SK-N-SH (cell line): ENCODE data around the gene TSSK3. TPM values are rescaled to one million over a fixed set of nuclear protein-coding genes. Genes with fewer than 3 reads are reported as not detected.

Experiments
- CTCF ChIA-PET: fragments of 300-600, 350-600 bp; formaldehyde crosslinking; extraction: SDS; loops from one replicate; lab custom pipeline; 2021; lab: Yijun Ruan, JAX
- POLR2A ChIA-PET: fragments of 350-600 bp; sonication (Branson Sonifier 250); formaldehyde crosslinking; extraction: SDS; loops from one replicate; lab custom pipeline; 2020; ENCODE audit warnings: antibody characterized with exemption, inconsistent platforms; lab: Yijun Ruan, JAX
- DNase-seq: peaks from one replicate; pipeline ENCODE4 v3.0.0; 2012
- H2AFZ ChIP-seq: fragments of 200-600 bp; sonication (generic); 2 replicates; pipeline ENCODE4 v1.8.1; 2016; ENCODE audit warnings: antibody characterized with exemption, mild to moderate bottlenecking, low read depth
- H3F3A ChIP-seq: fragments of 200-600 bp; sonication (generic); replicated peaks from 2 replicates; pipeline ENCODE3; 2016; ENCODE audit warnings: antibody characterized with exemption, mild to moderate bottlenecking; ENCODE audit not compliant: insufficient read depth
- H3K27ac ChIP-seq, 2 experiments: fragments of 200-500 bp in 1 of 2; fragments of 200-600 bp in 1 of 2; sonication (Bioruptor generic) in 1 of 2; sonication (generic), shearing (Covaris generic) in 1 of 2; 2 replicates each; pipeline versions ENCODE4 v1.5.1 to v1.6.1; 2014 to 2016; ENCODE audit warnings: low read depth in 2 of 2, inconsistent platforms in 1 of 2, low read length in 1 of 2, mild to moderate bottlenecking in 1 of 2, mixed read lengths in 1 of 2
- H3K27me3 ChIP-seq: fragments of 200-600 bp; sonication (generic), shearing (Covaris generic); 2 replicates; pipeline ENCODE4 v1.6.1; 2016; ENCODE audit warnings: mixed run types; ENCODE audit not compliant: insufficient read depth
- H3K36me3 ChIP-seq, 2 experiments: fragments of 200-500 bp in 1 of 2; fragments of 200-600 bp in 1 of 2; sonication (Bioruptor generic) in 1 of 2; sonication (generic) in 1 of 2; replicated peaks in 1 of 2; 2 replicates each; pipeline versions ENCODE3 to v1.5.1; 2014 to 2016; ENCODE audit warnings: low read length in 1 of 2, mild to moderate bottlenecking in 1 of 2; ENCODE audit not compliant: insufficient read depth in 2 of 2, control insufficient read depth in 1 of 2
- H3K4me1 ChIP-seq, 2 experiments: fragments of 200-500 bp in 1 of 2; fragments of 200-600 bp in 1 of 2; sonication (Bioruptor generic) in 1 of 2; sonication (generic), shearing (Covaris generic) in 1 of 2; 2 replicates each; pipeline versions ENCODE4 v1.5.1 to v1.6.1; 2014 to 2016; ENCODE audit warnings: low read depth in 1 of 2, low read length in 1 of 2, mixed run types in 1 of 2; ENCODE audit not compliant: insufficient read depth in 2 of 2, control insufficient read depth in 1 of 2
- H3K4me2 ChIP-seq: fragments of 200-600 bp; sonication (generic), shearing (Covaris generic); 2 replicates; pipeline ENCODE4 v1.6.1; 2017; ENCODE audit warnings: mixed run types
- H3K4me3 ChIP-seq, 2 experiments: fragments of 200-500 bp in 1 of 2; fragments of 200-600 bp in 1 of 2; sonication (Bioruptor generic) in 1 of 2; sonication (generic), shearing (Covaris generic) in 1 of 2; 2 replicates each; pipeline versions ENCODE4 v1.5.1 to v1.8.1; 2014 to 2016; ENCODE audit warnings: low read depth in 2 of 2, inconsistent platforms in 1 of 2, low read length in 1 of 2, mild to moderate bottlenecking in 1 of 2, mixed read lengths in 1 of 2, moderate library complexity in 1 of 2
- H3K79me2 ChIP-seq: fragments of 200-600 bp; sonication (generic); 2 replicates; pipeline ENCODE4 v1.8.1; 2017; ENCODE audit warnings: mild to moderate bottlenecking; ENCODE audit not compliant: insufficient read depth
- H3K9ac ChIP-seq: fragments of 200-600 bp; sonication (generic); 2 replicates; pipeline ENCODE4 v1.6.1; 2017; ENCODE audit warnings: mixed run types
- H3K9me2 ChIP-seq: fragments of 200-600 bp; sonication (generic); 2 replicates; pipeline ENCODE4 v1.6.1; 2017; ENCODE audit warnings: mixed run types
- H3K9me3 ChIP-seq: fragments of 200-600 bp; sonication (generic); 2 replicates; pipeline ENCODE4 v1.6.1; 2017; ENCODE audit warnings: mixed run types, mild to moderate bottlenecking, moderate library complexity
- H4K20me1 ChIP-seq: fragments of 200-600 bp; sonication (generic); 2 replicates; pipeline ENCODE4 v1.6.1; 2017; ENCODE audit warnings: mild to moderate bottlenecking, mixed run types; ENCODE audit not compliant: insufficient read depth
- CTCF ChIP-seq: fragments of 200-600 bp; sonication (generic); IDR thresholded peaks from 2 replicates; pipeline ENCODE4 v1.6.1; 2017; ENCODE audit warnings: antibody characterized with exemption, mild to moderate bottlenecking, moderate library complexity
- FOSL2 ChIP-seq: IDR thresholded peaks from 2 replicates; pipeline ENCODE4 v1.4.0; 2012; ENCODE audit warnings: low read depth, mild to moderate bottlenecking, moderate library complexity, borderline replicate concordance
- FOXJ3 ChIP-seq: sonication (generic); formaldehyde crosslinking; IDR thresholded peaks from 2 replicates; pipeline ENCODE4 v1.5.1; 2020; ENCODE audit warnings: mild to moderate bottlenecking, missing genetic modification reagents
- IRF3 ChIP-seq: fragments of 150-350 bp; IDR thresholded peaks from 2 replicates; pipeline ENCODE4 v1.6.1; 2016; ENCODE audit warnings: mild to moderate bottlenecking, low read depth, low read length
- MEF2A ChIP-seq: IDR thresholded peaks from 2 replicates; pipeline ENCODE4 v1.4.0; 2012; ENCODE audit warnings: low read depth, borderline replicate concordance
- MXI1 ChIP-seq: IDR thresholded peaks from 2 replicates; pipeline ENCODE4 v1.6.1; 2012; ENCODE audit warnings: mild to moderate bottlenecking, low read depth, low read length, improper control_type of control experiment
- NFIC ChIP-seq: IDR thresholded peaks from 2 replicates; pipeline ENCODE4 v1.4.0; 2012; ENCODE audit warnings: borderline replicate concordance
- PBX3 ChIP-seq: IDR thresholded peaks from 2 replicates; pipeline ENCODE4; 2012
- RAD21 ChIP-seq: IDR thresholded peaks from 2 replicates; pipeline ENCODE4 v1.6.1; 2012; ENCODE audit warnings: mild to moderate bottlenecking, low read length
- SIN3A ChIP-seq: IDR thresholded peaks from 2 replicates; pipeline ENCODE4 v1.6.1; 2012; ENCODE audit warnings: low read depth, mild to moderate bottlenecking, low read length, moderate library complexity, borderline replicate concordance
- SMC3 ChIP-seq: IDR thresholded peaks from 2 replicates; pipeline ENCODE4 v1.6.1; 2012; ENCODE audit warnings: low read depth, low read length, improper control_type of control experiment
- TAF1 ChIP-seq: IDR thresholded peaks from 2 replicates; pipeline ENCODE4 v1.6.1; 2012; ENCODE audit warnings: low read depth, mild to moderate bottlenecking, low read length, moderate library complexity, borderline replicate concordance
- TEAD4 ChIP-seq: IDR thresholded peaks from 2 replicates; pipeline ENCODE4 v1.4.0; 2012; ENCODE audit warnings: mild to moderate bottlenecking, borderline replicate concordance; ENCODE audit not compliant: insufficient read depth
- USF1 ChIP-seq: IDR thresholded peaks from 2 replicates; pipeline ENCODE4 v1.4.0; 2012; ENCODE audit warnings: low read depth, borderline replicate concordance
- YY1 ChIP-seq: IDR thresholded peaks from 2 replicates; pipeline ENCODE4 v1.4.0; 2012; ENCODE audit warnings: low read depth, mild to moderate bottlenecking
- ZBTB33 ChIP-seq: IDR thresholded peaks from 2 replicates; pipeline ENCODE4 v1.4.0; 2012; ENCODE audit warnings: low read depth, borderline replicate concordance
- WGBS: methylation state at CpG from one replicate; pipeline ENCODE4 v1.1.6; 2017; ENCODE audit warnings: low lambda C conversion rate; 5-methylcytosine and 5-hydroxymethylcytosine counted together
- polyA plus RNA-seq, 3 experiments: library from polyadenylated mRNA; depleted of rRNA; stranded (reverse); fragments of >200 nt; gene quantifications; 2 replicates each; pipeline ENCODE4 v1.2.3, GENCODE V29; 2012
- TF ChIP-seq, protein P1 (sequence below): IDR thresholded peaks from 2 replicates; pipeline ENCODE4 v1.4.0; 2012; ENCODE audit warnings: low read depth

TSSK3 gene, protein sequence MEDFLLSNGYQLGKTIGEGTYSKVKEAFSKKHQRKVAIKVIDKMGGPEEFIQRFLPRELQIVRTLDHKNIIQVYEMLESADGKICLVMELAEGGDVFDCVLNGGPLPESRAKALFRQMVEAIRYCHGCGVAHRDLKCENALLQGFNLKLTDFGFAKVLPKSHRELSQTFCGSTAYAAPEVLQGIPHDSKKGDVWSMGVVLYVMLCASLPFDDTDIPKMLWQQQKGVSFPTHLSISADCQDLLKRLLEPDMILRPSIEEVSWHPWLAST
- polyA plus RNA-seq (2012; rRNA removed) = 0.28 and 0.86 TPM in 2 replicates
- 0.20 and 0.21 TPM in 2 replicates for polyA plus RNA-seq (2012; cell fraction: cytosol; rRNA removed)
- polyA plus RNA-seq (2012; cell fraction: nucleus; rRNA removed) = 5.2 and 5.6 TPM in 2 replicates

DNA sequence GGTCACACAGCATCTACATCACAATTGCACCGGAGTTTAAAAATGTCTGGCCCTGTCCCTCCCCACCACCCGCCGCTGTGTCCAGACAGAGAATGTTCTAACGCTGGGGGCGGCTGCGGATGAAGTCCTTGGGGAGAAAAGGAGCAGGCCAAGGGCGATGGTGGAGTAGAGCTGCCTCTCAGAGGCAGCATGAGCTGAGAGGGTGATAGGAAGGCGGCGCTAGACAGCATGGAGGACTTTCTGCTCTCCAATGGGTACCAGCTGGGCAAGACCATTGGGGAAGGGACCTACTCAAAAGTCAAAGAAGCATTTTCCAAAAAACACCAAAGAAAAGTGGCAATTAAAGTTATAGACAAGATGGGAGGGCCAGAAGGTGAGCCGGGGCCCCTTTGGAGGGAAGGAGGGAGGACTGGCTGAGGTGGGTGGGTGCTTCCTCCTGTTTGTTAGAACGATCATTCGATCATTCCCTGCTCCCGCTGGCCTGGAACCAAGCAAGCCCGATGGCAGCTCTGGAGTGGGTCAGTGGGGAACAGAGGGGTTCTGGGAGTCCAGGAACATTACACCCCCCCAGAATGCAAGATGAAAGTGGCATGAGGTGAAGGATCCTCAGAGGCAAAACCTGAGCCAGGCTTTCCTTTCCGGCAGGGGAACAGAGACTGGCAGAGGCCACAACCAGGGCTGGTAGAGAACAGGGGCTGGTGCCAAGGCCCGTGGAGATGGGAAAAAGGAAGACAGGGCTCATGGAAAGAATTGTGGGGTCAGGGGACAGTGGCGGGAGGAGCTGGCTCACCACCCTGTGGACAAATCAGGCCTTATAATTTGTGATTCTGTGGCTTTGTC is at the start of gene TSSK3, which contains the start of gene FAM229A:
TSSK3 (plus strand) TSS at position 66 of the 840 bp plus-strand sequence; CDS start at position 229, 163 bp downstream.
FAM229A (minus strand) TSS at position 12 of the 840 bp plus-strand sequence. CDS start 394 bp downstream, outside the sequence.
- 92% methylated on average over 17 of the region's 17 CpGs for WGBS
- Histone ChIP-seq H3K27me3 (no peaks in the 10 kb centered on the region), H2AFZ (no peak within 1 kb of the TSS), H3K9ac (no peak within 1 kb of the TSS), H3K36me3 (peaks cover 6 to 40% of the 10 kb centered on the region in 2 experiments), H3K9me2 (no peaks in the 10 kb centered on the region), H3K27ac (no peak within 1 kb of the TSS), H3K4me3 (no peak within 1 kb of the TSS), H3K9me3 (no peaks in the 10 kb centered on the region), H4K20me1 (no peaks in the 10 kb centered on the region), H3F3A (peaks cover 10% of the 10 kb centered on the region), H3K79me2 (no peaks in the 10 kb centered on the region), H3K4me2 (no peak within 1 kb of the TSS), H3K4me1 (no peaks in the 10 kb centered on the region; a peak in 1 of 4 replicates)
- POLR2A ChIA-PET = no interaction called here
- no peak for DNase-seq
- TF ChIP-seq TEAD4 (no peak), SMC3 (no peak), PBX3 (no peak), NFIC (no peak), RAD21 (no peak)
- TF ChIP-seq, protein P1, sequence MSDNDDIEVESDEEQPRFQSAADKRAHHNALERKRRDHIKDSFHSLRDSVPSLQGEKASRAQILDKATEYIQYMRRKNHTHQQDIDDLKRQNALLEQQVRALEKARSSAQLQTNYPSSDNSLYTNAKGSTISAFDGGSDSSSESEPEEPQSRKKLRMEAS = no peak
- CTCF ChIA-PET = interaction anchor here (0.8 kb wide), 1 partner anchor 9 kb away, joined by 4 read pairs; no protein-coding TSS in a partner anchor

DNA sequence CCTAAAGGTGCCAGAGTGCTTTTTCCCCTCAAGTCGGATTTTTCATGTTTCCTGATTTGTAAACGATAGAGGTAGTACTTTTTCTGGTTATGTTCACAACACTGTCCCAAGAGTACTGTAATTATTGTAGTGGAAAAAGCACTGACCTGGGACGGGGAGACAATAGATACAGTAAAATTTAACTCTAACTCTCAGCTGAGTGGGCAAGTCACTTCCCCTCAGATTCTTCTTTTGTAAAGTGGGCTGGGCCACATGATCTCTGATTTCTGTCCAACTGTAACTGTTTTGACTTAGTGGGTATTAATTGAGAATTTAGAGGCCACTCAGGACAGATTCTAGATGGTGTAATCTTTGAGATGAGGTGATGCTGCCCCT is 45.4 kb upstream of the TSSK3 start:
- no peak overlapping the region for H3K27ac ChIP-seq
- H3K9me2 ChIP-seq = no peaks in the 10 kb centered on the region
- H3K4me3 ChIP-seq = no peak overlapping the region
- H3K4me2 ChIP-seq = no peak overlapping the region
- H3K36me3 ChIP-seq = peaks cover 9 to 13% of the 10 kb centered on the region in 2 experiments
- H3K9ac ChIP-seq = no peak overlapping the region
- H3K9me3 ChIP-seq = no peaks in the 10 kb centered on the region
- H3K27me3 ChIP-seq = no peaks in the 10 kb centered on the region
- H3K79me2 ChIP-seq = peaks cover 35% of the 10 kb centered on the region
- H3K4me1 ChIP-seq = 0 out of 4 replicates have a peak, but pooled peaks cover 0 to 6% of the 10 kb centered on the region in 2 experiments
- peaks cover 11% of the 10 kb centered on the region for H3F3A ChIP-seq
- POLR2A ChIA-PET = no interaction called here
- H2AFZ ChIP-seq = no peak overlapping the region
- H4K20me1 ChIP-seq = 0 out of 2 replicates have a peak, but pooled peaks cover 3% of the 10 kb centered on the region
- CTCF ChIA-PET = interaction anchor here (0.7 to 2.5 kb wide), 4 partner anchors 12 to 102 kb away, joined by 3 to 8 read pairs (median 5); no protein-coding TSS in a partner anchor
- WGBS = 95% methylated on average over 3 of the region's 3 CpGs
- DNase-seq = no peak
- TF ChIP-seq FOSL2 (no peak), CTCF (no peak), IRF3 (no peak), MXI1 (no peak), ZBTB33 (no peak), USF1 (no peak), TAF1 (no peak), SIN3A (no peak), FOXJ3 (CRISPR knock-in tag) (no peak), MEF2A (no peak), YY1 (no peak)
